GM19468 (cell line): ENCODE data around the gene MAGEA2B.
"Not testable (repeated sequence)": the region's sequence is repeated elsewhere in the genome, so short reads cannot be mapped to it uniquely, and the experiment has no call there.

Experiments used
- ATAC-seq: cut with Tn5 transposase; IDR thresholded peaks from one replicate; pipeline ENCODE4 v1.9.1; 2021; ENCODE audit warnings: mild to moderate bottlenecking, moderate library complexity, moderate number of reproducible peaks; ENCODE audit not compliant: unreplicated experiment; ENCODE audit errors: extremely low read depth

MAGEA2B gene, protein sequence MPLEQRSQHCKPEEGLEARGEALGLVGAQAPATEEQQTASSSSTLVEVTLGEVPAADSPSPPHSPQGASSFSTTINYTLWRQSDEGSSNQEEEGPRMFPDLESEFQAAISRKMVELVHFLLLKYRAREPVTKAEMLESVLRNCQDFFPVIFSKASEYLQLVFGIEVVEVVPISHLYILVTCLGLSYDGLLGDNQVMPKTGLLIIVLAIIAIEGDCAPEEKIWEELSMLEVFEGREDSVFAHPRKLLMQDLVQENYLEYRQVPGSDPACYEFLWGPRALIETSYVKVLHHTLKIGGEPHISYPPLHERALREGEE

DNA sequence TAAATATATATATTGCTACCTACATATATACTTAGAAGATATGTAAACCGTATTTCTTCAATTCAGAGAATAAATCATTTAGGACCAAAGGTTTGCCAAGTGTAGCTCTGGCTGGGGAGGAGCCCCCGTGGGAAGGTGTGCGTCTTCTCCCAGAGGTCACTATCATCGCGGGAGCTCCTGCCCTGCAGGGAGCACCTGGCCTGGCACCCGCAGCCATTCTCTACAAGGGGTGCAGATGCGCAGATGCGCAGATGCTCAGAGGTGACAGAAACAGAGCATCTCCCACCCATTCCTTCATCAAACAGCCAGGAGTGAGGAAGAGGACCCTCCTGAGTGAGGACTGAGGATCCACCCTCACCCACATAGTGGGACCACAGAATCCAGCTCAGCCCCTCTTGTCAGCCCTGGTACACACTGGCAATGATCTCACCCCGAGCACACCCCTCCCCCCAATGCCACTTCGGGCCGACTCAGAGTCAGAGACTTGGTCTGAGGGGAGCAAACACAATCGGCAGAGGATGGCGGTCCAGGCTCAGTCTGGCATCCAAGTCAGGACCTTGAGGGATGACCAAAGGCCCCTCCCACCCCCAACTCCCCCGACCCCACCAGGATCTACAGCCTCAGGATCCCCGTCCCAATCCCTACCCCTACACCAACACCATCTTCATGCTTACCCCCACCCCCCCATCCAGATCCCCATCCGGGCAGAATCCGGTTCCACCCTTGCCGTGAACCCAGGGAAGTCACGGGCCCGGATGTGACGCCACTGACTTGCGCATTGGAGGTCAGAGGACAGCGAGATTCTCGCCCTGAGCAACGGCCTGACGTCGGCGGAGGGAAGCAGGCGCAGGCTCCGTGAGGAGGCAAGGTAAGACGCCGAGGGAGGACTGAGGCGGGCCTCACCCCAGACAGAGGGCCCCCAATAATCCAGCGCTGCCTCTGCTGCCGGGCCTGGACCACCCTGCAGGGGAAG is at the start of gene MAGEA2B:
MAGEA2B (plus strand) TSS at position 814 of the 973 bp plus-strand sequence. CDS start 2,479 bp downstream, outside the sequence.
- ATAC-seq: not testable (repeated sequence)

DNA sequence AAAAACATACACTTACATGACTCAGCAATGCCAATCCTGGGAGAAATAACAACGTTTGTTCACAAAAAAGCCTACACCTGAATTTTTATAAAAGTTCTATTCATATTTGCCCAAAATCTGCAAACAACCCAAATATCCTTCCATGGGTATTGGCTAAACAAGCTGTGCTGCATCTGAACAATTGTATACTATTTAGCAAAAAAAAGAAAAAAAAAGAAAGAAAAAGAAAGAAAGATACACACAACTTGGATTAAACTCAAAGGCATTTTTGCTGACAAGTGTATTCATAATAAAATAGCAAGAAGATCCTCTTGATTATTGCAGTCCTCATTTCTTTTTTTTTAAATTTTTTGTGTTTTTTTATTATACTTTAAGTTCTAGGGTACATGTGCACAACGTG is 40.3 kb upstream of the MAGEA2B start:
- no peak for ATAC-seq

DNA sequence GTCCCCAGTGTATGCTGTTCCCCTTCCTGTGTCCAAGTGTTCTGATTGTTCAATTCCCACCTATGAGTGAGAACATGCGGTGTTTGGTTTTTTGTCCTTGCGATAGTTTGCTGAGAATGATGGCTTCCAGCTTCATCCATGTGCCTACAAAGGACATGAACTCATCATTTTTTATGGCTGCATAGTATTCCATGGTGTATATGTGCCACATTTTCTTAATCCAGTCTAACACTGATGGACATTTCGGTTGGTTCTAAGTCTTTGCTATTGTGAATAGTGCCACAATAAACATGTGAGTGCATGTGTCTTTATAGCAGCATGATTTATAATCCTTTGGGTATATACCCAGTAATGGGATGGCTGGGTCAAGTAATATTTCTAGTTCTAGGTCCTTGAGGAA is 39.8 kb upstream of the MAGEA2B start:
- ATAC-seq: not testable (repeated sequence)

DNA sequence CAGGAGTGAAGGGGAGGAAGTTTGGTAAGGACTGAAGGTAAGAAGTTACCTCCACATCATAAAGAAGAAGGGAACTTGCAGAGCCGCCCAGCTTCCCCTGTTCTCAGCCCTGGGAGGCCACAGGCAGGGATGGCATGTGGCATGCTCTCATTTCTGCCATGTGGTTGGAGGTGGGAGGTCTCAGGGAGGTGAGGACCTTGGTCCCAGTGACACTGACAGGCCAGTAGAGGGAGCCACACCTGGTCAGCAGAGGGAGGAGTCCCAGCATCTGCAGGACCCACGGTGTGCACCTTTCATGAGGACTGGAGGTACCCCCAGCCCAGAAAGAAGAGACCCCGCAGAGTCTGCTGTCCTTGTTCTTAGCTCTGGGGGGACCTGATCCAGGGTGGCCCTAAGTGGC is 33.4 kb upstream of the MAGEA2B start:
- not testable (repeated sequence) for ATAC-seq

DNA sequence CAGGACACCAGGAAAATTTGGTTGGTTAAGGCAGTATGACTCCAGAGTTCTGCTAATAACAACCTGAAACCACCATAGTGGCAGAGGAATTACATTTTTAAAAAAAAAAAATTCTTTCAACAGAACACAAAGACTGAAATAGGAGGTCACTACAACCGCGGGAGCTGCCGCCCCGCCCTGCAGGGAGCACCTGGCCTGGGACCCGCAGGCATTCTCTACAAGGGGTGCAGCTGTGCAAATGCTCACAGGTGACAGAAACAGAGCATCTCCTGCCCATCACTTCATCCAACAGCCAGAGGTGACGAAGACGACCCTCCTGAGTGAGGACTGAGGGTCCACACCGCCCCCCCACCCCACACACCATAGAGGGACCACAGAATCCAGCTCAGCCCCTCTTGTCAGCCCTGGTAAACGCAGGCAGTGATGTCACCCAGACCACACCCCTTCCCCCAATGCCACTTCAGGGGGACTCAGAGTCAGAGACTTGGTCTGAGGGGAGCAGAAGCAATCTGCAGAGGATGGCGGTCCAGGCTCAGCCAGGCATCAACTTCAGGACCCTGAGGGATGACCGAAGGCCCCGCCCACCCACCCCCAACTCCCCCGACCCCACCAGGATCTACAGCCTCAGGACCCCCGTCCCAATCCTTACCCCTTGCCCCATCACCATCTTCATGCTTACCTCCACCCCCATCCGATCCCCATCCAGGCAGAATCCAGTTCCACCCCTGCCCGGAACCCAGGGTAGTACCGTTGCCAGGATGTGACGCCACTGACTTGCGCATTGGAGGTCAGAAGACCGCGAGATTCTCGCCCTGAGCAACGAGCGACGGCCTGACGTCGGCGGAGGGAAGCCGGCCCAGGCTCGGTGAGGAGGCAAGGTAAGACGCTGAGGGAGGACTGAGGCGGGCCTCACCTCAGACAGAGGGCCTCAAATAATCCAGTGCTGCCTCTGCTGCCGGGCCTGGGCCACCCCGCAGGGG is 16.2 kb upstream of the MAGEA2B start, which contains the start of gene MAGEA3:
MAGEA3 (plus strand) TSS at position 843 of the 980 bp plus-strand sequence. CDS start 2,039 bp downstream, outside the sequence.
- ATAC-seq: not testable (repeated sequence)

DNA sequence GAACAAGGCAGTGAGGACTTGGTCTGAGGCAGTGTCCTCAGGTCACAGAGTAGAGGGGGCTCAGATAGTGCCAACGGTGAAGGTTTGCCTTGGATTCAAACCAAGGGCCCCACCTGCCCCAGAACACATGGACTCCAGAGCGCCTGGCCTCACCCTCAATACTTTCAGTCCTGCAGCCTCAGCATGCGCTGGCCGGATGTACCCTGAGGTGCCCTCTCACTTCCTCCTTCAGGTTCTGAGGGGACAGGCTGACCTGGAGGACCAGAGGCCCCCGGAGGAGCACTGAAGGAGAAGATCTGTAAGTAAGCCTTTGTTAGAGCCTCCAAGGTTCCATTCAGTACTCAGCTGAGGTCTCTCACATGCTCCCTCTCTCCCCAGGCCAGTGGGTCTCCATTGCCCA is 14.0 kb upstream of the MAGEA2B start:
- not testable (repeated sequence) for ATAC-seq

DNA sequence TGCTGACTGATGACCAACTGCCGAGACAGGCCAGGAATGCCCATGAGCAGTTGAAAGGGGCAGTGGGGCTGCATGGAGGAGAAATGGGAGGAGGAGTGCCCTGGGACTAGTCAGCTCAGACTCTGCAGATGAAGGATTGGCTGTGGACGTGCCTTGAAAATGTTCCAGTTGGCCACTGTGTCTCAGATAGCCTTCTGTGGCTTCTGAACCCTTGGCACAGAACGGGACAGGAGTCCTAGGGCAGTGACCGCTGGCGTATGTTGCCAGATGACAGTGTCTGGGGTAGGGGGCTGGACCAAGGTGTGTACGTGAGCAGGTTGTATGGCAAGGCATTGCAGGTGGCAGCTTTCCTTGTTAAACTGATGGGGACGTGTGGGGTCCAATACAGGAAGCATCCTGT is 7.9 kb upstream of the MAGEA2B start:
- ATAC-seq: not testable (repeated sequence)

DNA sequence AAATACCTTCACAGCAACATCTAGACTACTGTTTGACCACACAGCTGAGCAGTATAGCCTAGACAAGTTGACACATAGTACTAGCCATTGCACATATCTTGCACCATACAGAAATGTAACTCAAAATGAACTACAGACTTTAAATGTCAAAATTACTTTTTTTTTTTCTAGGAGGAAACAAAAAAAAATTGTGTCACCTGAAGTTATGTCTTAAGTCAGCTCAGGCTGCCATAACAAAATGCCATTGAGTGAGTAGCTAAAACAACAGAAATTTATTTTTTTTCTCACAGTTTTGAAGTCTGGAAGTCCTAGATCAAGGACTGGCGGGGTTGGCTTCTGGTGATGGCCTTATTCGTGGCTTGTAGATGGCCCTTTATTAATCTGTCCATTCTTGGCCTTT is 5.3 kb upstream of the MAGEA2B start, which contains the start of gene CSAG2:
CSAG2 (minus strand) TSS at position 101 of the 400 bp plus-strand sequence. CDS start 161 bp downstream, outside the sequence.
- not testable (repeated sequence) for ATAC-seq

DNA sequence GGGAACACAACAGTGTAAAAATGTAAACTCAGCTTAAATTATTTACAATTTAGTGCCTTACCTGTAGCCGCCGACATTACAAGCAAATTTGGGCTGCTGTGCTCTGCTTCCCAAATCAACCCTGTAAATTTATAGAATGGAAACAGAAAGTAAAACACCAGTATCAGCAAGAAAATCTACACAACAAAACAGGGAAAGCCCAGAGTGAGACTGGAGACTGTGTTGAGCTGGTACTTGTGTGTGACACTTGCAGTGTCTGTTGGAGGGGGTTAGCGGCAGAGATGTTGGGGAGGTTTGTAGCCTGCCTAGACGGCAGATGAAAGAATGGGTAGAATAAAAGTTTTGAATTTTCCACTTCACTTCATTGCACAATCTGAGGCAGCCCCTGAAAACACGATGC is 1.2 kb upstream of the MAGEA2B start:
- ATAC-seq: not testable (repeated sequence)

DNA sequence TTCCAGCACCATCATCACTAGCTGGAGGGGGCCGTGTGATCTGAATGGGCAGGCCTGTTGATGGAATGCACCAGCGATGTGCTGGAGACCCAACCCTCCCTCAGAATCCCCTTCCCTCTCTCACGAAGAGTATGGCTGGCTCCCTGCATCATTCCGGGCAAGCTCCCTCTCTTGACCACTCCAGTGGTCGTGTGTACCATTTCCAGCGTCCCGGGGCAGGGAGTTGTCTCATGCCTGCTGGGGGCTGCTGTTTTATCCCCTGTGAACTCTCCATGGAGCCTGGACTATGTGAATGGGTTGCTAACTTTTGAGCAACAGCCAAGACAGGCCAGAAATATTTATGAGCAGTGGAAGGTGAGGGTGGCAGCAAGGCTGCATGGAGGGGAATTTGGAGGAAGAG is 11.0 kb downstream of the MAGEA2B start:
- no peak for ATAC-seq

DNA sequence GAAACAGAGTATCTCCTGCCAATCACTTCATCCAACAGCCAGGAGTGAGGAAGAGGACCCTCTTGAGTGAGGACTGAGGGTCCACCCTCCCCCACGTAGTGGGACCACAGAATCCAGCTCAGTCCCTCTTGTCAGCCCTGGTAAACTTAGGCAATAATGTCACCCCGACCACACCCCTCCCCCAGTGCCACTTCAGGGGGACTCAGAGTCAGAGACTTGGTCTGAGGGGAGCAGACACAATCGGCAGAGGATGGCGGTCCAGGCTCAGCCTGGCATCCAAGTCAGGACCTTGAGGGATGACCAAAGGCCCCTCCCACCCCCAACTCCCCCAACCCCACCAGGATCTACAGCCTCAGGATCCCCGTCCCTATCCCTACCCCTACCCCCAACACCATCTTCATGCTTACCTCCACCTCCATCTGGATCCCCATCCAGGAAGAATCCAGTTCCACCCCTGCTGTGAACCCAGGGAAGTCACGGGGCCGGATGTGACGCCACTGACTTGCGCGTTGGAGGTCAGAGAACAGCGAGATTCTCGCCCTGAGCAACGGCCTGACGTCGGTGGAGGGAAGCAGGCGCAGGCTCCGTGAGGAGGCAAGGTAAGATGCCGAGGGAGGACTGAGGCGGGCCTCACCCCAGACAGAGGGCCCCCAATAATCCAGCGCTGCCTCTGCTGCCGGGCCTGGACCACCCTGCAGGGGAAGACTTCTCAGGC is 19.0 kb downstream of the MAGEA2B start, which contains the start of the genes CSAG1 and MAGEA12:
CSAG1 (minus strand) TSS at position 461 of the 715 bp plus-strand sequence. CDS start 1,261 bp downstream, outside the sequence.
MAGEA12 (plus strand) TSS at position 497 of the 715 bp plus-strand sequence. CDS start 2,405 bp downstream, outside the sequence.
- ATAC-seq: no peak

DNA sequence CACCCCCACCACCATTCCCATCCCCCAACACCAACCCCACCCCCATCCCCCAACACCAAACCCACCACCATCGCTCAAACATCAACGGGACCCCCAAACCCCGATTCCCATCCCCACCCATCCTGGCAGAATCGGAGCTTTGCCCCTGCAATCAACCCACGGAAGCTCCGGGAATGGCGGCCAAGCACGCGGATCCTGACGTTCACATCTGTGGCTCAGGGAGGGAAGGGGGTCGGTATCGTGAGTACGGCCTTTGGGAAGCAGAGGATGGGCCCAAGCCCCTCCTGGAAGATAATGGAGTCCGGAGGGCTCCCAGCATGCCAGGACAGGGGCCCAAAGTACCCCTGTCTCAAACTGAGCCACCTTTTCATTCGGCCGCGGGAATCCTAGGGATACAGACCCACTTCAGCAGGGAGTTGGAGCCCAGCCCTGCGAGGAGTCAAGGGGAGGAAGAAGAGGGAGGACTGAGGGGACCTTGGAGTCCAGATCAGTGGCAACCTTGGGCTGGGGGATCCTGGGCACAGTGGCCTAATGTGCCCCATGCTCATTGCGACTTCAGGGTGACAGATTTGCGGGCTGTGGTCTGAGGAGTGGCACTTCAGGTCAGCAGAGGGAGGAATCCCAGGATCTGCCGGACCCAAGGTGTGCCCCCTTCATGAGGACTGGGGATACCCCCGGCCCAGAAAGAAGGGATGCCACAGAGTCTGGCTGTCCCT is 19.9 kb downstream of the MAGEA2B start:
- ATAC-seq: not testable (repeated sequence)

DNA sequence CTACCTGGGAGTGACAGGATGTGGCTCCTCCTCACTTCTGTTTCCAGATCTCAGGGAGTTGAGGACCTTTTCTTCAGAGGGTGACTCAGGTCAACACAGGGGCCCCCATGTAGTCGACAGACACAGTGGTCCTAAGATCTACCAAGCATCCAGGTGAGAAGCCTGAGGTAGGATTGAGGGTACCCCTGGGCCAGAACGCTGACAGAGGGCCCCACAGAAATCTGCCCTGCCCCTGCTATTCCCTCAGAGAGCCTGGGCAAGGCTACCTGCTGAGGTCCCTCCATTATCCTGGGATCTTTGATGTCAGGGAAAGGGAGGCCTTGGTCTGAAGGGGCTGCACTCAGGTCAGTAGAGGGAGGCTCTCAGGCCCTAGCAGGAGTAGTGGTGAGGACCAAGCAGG is 20.7 kb downstream of the MAGEA2B start:
- no peak for ATAC-seq

DNA sequence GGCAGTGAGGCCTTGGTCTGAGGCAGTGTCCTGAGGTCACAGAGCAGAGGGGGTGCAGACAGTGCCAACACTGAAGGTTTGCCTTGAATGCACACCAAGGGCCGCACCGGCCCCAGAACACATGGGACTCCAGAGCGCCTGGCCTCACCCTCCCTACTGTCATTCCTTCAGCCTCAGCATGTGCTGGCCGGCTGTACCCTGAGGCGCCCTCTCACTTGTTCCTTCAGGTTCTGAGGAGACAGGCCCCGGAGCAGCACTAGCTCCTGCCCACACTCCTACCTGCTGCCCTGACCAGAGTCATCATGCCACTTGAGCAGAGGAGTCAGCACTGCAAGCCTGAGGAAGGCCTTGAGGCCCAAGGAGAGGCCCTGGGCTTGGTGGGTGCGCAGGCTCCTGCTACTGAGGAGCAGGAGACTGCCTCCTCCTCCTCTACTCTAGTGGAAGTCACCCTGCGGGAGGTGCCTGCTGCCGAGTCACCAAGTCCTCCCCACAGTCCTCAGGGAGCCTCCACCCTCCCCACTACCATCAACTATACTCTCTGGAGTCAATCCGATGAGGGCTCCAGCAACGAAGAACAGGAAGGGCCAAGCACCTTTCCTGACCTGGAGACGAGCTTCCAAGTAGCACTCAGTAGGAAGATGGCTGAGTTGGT is 21.6 kb downstream of the MAGEA2B start:
- no peak for ATAC-seq

DNA sequence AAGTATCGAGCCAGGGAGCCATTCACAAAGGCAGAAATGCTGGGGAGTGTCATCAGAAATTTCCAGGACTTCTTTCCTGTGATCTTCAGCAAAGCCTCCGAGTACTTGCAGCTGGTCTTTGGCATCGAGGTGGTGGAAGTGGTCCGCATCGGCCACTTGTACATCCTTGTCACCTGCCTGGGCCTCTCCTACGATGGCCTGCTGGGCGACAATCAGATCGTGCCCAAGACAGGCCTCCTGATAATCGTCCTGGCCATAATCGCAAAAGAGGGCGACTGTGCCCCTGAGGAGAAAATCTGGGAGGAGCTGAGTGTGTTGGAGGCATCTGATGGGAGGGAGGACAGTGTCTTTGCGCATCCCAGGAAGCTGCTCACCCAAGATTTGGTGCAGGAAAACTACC is 22.1 kb downstream of the MAGEA2B start:
- ATAC-seq: not testable (repeated sequence)

DNA sequence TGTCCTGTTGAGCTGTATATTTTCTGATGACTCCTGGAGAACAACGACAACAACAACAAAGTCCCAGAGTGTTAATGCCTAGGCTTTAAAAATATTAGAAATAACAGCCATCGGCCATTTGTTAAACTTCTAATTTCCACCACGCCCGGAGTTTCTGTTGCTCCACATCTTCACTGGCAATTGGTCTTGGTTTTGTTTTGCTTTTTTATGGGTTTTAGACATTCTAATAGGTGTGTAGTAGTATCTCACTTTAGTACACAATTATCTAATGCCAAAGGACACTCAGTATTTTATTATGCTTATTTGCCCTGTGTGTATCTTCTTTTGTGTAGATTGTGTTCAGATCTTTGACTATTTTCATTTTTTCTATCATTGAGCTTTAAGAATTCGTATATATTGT is 24.1 kb downstream of the MAGEA2B start:
- ATAC-seq: no peak
